GM18867 (cell line): ENCODE measurements around the gene PIP5KL1.

Source experiments
- ATAC-seq: cut with Tn5 transposase; IDR thresholded peaks from one replicate; pipeline ENCODE4 v1.9.1; 2021; ENCODE audit warnings: mild to moderate bottlenecking, moderate library complexity; ENCODE audit not compliant: unreplicated experiment

The PIP5KL1 gene

GRCh38 chr9:127950513-127951289, 20.1 kb upstream of the PIP5KL1 start:
- no peak for ATAC-seq

- no peak for ATAC-seq
These were observed 19.4 kb upstream of the PIP5KL1 start for GRCh38 chr9:127949827-127950512.

GRCh38 chr9:127947841-127948710, 17.5 kb upstream of the PIP5KL1 start:
- ATAC-seq = no peak

- no peak for ATAC-seq
These were observed 16.2 kb upstream of the PIP5KL1 start for GRCh38 chr9:127946728-127947127.

GRCh38 chr9:127945942-127946341, 15.4 kb upstream of the PIP5KL1 start:
- no peak for ATAC-seq

GRCh38 chr9:127945338-127945737, 14.8 kb upstream of the PIP5KL1 start:
- ATAC-seq = no peak

- ATAC-seq = no peak
These were observed 14.1 kb upstream of the PIP5KL1 start for GRCh38 chr9:127944586-127945218.

- ATAC-seq = no peak
These were observed 13.2 kb upstream of the PIP5KL1 start for GRCh38 chr9:127943731-127944144.

- no peak for ATAC-seq
These were observed 12.6 kb upstream of the PIP5KL1 start for GRCh38 chr9:127943011-127943662.

GRCh38 chr9:127942216-127943010, 11.8 kb upstream of the PIP5KL1 start:
- no peak for ATAC-seq

- ATAC-seq = no peak
These were observed 11.3 kb upstream of the PIP5KL1 start for GRCh38 chr9:127941961-127942215.

GRCh38 chr9:127941062-127941960, 10.7 kb upstream of the PIP5KL1 start:
- no peak for ATAC-seq

- no peak for ATAC-seq
These were observed 10.0 kb upstream of the PIP5KL1 start for GRCh38 chr9:127940593-127940992.

GRCh38 chr9:127938298-127938690, 7.7 kb upstream of the PIP5KL1 start:
- no peak for ATAC-seq

- peak; percentile 86 for ATAC-seq
These were observed 7.1 kb upstream of the PIP5KL1 start, which contains the start of gene DPM2 for GRCh38 chr9:127937388-127938297. Gene DPM2, minus strand, starts transcription at chr9:127937854. Its CDS starts 34 bp downstream, at chr9:127937820.

GRCh38 chr9:127937056-127937387, 6.4 kb upstream of the PIP5KL1 start:
- no peak for ATAC-seq

- no peak for ATAC-seq
These were observed 5.8 kb upstream of the PIP5KL1 start for GRCh38 chr9:127936347-127936852.

- ATAC-seq = no peak
These were observed 5.2 kb upstream of the PIP5KL1 start for GRCh38 chr9:127935765-127936221.
